HG03066 (cell line): ENCODE results near the gene CFAP100.

Source experiments
- ATAC-seq: cut with Tn5 transposase; IDR thresholded peaks from one replicate; pipeline ENCODE4 v1.9.1; 2021; ENCODE audit warnings: low read depth; ENCODE audit not compliant: unreplicated experiment

Gene CFAP100

GRCh38 chr3:126373682-126374601, 20.8 kb upstream of the CFAP100 start:
- no peak for ATAC-seq

GRCh38 chr3:126375835-126376331, 18.8 kb upstream of the CFAP100 start:
- no peak for ATAC-seq

GRCh38 chr3:126376444-126376843, 18.3 kb upstream of the CFAP100 start:
- no peak for ATAC-seq

- ATAC-seq = no peak
Measured at GRCh38 chr3:126377211-126377610, 17.5 kb upstream of the CFAP100 start.

- ATAC-seq = no peak
Measured at GRCh38 chr3:126378341-126378751, 16.4 kb upstream of the CFAP100 start.

GRCh38 chr3:126380011-126380768, 14.5 kb upstream of the CFAP100 start:
- ATAC-seq = no peak

GRCh38 chr3:126381966-126382365, 12.7 kb upstream of the CFAP100 start:
- no peak for ATAC-seq

- no peak for ATAC-seq
Measured at GRCh38 chr3:126389112-126389793, 5.5 kb upstream of the CFAP100 start.

- ATAC-seq = no peak
Measured at GRCh38 chr3:126389794-126390146, 4.9 kb upstream of the CFAP100 start.

- ATAC-seq = no peak
Measured at GRCh38 chr3:126390201-126390600, 4.5 kb upstream of the CFAP100 start.

- ATAC-seq = no peak
Measured at GRCh38 chr3:126390751-126391150, 4.0 kb upstream of the CFAP100 start.

- no peak for ATAC-seq
Measured at GRCh38 chr3:126391631-126392030, 3.1 kb upstream of the CFAP100 start.

- ATAC-seq = no peak
Measured at GRCh38 chr3:126392246-126392645, 2.5 kb upstream of the CFAP100 start.

GRCh38 chr3:126393563-126393962, 1.1 kb upstream of the CFAP100 start:
- no peak for ATAC-seq

- no peak for ATAC-seq
Measured at GRCh38 chr3:126394977-126395321, 240 bp downstream of the CFAP100 start.

- no peak for ATAC-seq
Measured at GRCh38 chr3:126395846-126396513, 1.3 kb downstream of the CFAP100 start.

- no peak for ATAC-seq
Measured at GRCh38 chr3:126396536-126396935, 1.8 kb downstream of the CFAP100 start.

- no peak for ATAC-seq
Measured at GRCh38 chr3:126397610-126398422, 3.1 kb downstream of the CFAP100 start.

GRCh38 chr3:126398423-126399350, 4.0 kb downstream of the CFAP100 start:
- no peak for ATAC-seq
